HG03066 (cell line): ENCODE data around the gene CCDC197.

Source experiments
- ATAC-seq: cut with Tn5 transposase; IDR thresholded peaks from one replicate; pipeline ENCODE4 v1.9.1; 2021; ENCODE audit warnings: low read depth; ENCODE audit not compliant: unreplicated experiment

The CCDC197 gene

GRCh38 chr14:93976477-93977057, 20.5 kb upstream of the CCDC197 start, which contains the start of gene ASB2:
ASB2 (minus strand) TSS chr14:93976570; CDS start chr14:93964539, 12,031 bp downstream.
- ATAC-seq, result peak; percentile 6

- ATAC-seq, result no peak
These were observed 19.9 kb upstream of the CCDC197 start for GRCh38 chr14:93977171-93977570.

DNA sequence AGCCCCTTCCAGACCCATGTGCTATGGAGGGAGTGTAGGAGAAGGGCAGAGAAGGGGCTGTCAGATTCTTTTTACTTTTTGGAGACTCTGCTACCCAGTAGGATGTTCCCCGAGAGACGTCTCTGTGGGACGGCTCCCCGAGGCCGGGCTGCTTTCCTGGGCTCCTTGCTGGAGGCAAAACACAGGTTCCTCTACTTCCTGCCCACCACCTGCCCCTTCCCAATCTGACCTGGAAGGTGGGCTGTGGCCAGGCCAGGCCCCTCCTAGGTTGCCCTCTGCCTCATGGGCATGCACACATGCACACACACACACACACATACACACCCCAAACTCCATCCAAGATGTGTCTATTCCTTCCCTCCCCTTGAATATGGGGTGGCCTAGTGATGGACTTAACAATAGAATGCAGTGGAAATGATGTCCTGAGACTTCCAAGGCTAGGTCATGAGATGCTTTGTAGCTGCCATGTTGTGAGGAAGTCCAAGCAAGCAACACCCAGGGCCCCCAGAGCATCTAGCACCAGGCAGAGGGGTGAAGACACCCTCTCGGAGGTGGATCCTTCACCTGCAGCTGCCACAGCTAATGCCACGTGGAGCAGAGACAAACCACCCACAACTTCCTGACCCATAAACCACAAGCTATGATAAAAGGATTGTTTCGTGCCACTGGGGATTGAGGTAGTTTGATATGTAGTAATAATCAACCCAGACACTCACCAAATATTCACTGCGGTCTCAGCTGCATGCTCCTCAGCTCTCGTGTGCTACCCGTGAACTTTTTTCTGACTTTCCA, 19.1 kb upstream of the CCDC197 start:
- peak; percentile 48 for ATAC-seq

DNA sequence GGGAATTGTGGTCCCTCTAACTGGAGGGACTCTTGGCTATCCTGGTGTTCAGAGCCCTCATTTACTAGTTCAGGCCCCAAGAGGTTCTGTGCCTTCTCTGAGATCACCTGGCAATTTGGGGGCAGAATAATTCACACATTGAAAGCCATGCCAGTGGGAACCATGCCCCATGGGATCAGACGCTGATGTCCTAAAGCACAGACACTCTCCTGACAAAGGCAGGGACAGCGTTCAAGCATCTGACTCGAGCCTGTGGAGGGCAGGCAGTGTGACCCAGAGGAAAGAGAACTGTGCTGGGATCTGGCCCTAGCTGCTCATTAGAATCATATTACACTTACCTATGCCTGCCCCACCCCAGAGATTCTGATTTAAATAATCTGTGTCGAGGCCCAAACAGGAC, 18.4 kb upstream of the CCDC197 start:
- ATAC-seq, result no peak

DNA sequence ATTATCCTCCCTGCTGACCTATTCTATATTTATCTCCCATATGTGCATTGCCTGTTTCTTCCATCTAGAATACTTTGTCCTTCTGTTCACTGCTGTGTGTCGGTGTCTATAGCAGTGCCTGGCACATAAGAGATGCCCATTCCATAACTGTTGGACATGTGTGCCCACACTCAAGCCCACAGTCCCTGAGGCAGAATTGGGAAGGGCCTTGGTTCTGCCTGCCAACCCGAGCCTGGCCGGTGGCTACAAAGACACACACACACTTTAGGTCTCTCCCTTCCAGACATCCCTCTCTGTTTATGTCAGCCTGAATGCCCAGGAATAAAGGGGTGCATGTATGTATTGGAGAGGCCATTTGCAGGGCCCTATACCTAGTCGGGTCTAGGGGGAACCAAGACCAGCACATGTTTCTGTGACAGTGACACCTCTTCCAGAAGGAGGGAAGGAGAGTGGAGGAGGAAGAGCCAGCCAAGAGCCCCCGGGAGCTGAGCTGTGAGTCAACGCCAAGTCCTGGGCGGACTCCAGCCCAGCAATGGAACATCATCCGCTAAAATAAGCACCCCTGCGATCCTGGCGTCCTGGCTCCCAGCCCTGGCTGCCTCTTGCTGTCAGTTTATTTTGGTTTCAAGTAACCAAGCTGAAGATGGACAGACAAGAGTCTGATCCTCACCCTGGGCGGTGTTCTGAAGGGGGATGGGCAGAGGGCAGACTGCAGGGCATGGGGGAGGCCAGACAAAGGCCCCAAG, 16.5 kb upstream of the CCDC197 start:
- no peak for ATAC-seq

DNA sequence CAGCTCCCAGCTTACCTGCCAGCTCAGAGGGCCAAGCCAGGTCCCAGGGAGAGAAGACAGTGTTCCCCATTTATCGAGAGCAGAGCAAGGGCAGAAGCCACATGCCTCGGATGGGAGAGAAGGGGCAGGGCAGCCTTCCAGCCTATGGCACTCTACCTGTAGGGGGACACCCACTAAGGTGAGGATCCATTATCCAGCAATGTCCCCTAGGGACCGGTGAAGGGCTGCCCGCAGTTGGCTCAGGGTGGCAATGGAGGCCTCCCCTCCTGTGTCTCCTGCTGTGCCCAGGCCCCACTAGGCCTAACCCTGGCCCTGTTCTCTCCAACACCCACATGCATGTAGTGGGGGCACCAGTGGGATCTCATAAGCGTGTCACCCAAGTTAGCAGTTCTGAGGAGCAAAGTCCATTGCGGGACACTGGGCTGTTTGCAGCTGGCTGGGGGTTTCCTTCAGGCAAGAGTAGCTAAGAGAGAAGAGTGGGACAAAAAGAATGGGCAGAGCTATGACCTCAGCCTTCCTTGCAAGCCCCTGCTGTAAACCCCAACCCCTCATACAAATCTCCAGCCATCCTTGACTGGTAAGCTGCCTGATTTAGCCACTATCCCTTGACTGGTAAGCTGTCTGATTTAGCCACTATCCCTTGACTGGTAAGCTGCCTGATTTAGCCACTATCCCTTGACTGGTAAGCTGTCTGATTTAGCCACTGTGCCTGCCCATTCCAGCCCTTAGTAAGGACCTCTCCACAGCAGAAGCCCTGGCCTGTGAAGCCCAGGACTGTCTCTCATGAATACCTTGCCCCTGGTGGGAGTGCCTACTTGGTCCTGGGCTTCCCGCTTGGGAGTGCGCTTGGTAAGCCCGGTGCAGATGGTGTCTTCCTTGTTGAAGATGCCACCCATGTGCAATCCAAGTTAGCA, 15.5 kb upstream of the CCDC197 start:
- no peak for ATAC-seq

- no peak for ATAC-seq
These were observed 14.7 kb upstream of the CCDC197 start for GRCh38 chr14:93982230-93983007.

DNA sequence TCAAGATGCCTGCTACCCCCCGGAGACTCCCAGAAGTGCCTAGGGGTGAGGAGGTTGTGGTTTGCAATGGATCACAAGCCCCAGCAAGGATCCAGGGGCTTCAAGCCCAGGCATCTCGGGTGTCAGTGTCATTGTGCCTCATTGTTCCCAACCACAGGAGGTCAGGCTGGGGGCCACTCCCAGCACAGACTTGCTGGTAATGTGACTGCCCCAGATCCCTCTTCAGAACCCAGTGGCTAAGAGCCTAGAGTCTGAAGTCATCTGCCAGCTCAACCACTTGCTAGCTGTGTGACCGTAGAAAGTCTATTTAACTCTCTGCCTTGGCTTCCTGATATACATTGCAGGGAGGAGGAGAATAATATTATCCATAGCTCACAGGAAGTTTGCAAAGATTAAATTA, 13.0 kb upstream of the CCDC197 start:
- ATAC-seq, result no peak

- no peak for ATAC-seq
These were observed 12.1 kb upstream of the CCDC197 start for GRCh38 chr14:93984987-93985410.

DNA sequence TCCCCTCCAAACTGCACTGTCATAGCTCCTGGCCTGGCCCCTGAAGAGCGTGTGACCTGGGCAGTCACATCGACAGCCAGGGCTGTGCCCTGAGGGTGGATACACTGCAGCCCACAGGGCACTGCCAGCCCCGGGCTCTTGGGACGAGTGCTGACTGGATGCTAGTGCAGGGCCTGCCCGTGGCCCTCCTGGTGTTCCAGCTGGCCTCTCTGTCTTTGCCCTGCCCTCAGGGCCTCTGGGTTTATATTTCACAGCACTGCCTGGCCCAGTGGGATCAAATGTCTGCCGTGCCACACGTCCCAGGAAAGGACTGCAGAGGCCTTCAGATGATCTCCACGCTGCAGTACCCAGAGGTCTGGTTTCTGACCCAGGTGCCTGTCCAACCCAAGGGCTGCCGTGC, 10.1 kb upstream of the CCDC197 start:
- no peak for ATAC-seq

GRCh38 chr14:93987376-93987775, 9.7 kb upstream of the CCDC197 start:
- no peak for ATAC-seq

DNA sequence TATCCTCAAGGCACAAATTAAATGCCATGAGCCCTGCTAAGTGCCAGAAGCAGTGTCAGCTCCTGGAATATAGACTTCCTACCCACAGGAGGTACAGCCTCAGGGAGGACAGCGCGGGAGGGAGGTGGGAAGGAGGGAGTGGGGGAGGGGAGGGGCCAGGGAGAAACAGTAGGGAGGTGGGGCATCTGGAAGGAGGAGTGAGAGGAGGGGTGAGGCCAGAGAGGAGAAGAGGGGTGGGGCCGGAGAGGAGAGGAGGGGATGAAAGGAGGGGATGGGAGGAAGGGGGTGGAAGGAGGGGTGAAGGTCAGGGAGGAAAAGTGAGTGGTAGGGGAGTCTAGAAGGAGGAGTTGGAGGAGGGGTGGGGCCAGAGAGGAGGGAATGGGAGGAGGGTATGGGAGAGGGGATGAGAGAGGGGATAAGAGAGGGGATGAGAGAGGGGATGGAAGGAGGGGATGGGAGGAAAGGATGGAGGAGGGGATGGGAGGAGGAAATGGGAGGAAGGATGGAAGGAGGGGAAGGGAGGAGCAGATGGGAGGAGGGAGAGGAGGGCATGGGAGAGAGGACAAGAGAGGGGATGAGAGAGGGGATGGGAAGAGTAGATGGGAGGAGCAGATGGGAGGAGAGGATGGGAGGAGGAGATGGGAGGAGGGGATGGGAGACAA, 9.2 kb upstream of the CCDC197 start:
- no peak for ATAC-seq

- no peak for ATAC-seq
These were observed 7.2 kb upstream of the CCDC197 start for GRCh38 chr14:93989939-93990338.

GRCh38 chr14:93991212-93991611, 5.9 kb upstream of the CCDC197 start:
- ATAC-seq, result no peak

DNA sequence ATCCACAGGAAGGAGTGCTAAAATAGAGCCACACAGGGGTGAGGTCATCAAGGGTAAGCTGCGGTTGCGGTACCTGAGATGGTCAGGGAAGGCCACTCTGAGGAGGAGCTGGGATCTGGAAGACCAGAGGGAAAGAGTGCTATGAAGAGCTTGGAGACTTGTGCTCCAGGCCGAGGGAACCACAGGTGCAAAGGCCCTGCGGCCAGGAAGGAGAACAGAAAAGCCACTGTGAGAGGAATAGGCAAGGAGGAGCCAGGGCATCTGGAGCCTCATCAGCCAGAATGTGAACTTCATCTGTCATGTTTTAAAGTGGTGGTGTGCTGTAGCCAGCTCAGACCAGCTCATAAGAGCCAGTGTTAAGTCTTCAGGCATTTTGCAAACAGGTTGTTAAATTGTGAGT, 5.5 kb upstream of the CCDC197 start:
- no peak for ATAC-seq

GRCh38 chr14:93993382-93993781, 3.7 kb upstream of the CCDC197 start:
- no peak for ATAC-seq

DNA sequence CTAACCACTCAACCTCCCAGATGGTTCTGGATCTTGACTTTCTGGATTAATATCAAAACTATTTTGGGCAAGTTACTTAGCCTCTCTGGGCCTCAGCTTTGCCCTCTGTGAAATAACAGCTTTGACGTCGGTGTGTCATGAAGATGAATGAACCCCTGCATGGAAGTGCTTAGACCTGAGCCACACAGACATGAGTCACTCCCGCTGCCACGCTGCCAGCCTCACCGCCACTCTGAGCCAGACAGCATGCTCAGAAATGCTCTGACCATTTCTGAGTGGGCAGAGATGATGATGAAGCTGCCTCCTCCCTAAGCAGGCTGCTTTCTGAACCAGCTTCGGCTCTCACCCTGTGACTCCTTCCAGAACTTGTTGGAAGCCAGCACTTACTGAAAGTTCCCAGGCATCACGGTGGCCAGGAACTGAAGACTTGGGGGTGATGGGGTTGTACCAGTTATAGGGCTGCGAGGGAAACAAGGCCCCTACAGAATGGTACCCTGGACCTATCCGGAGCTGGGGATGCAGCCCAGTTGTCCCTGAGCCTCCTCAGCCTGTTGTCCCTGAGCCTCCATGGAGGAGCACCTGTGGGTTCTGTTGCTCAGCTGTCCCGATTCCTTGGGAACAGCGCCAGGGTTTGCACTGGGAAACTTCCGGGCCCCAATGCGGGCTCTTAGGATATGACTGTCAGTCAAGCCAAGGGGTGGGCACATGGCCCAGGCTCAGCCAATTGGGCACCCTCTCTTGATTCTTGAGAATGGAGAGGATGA, 2.0 kb upstream of the CCDC197 start:
- no peak for ATAC-seq

- ATAC-seq, result no peak
These were observed 888 bp upstream of the CCDC197 start for GRCh38 chr14:93996130-93996695.
